Osteoblast (primary cell): Measurements from ENCODE around the gene ITGB2. TPM values are rescaled to one million over a fixed set of nuclear protein-coding genes. Genes with fewer than 3 reads are reported as not detected.
A peak's percentile ranks its signal among the peaks of the same experiment; 100 is the strongest.

ENCODE experiments used
- DNase-seq: peaks from one replicate; pipeline ENCODE4 v3.0.0; 2011; ENCODE audit warnings: low spot score, mixed read lengths; ENCODE audit not compliant: insufficient read length; ENCODE audit errors: missing footprints
- H2AFZ ChIP-seq: 2 replicates; pipeline ENCODE4 v1.6.0; 2011; ENCODE audit warnings: mild to moderate bottlenecking, low read length
- H3K27ac ChIP-seq: 2 replicates; pipeline ENCODE4 v1.5.1; 2011; ENCODE audit warnings: mild to moderate bottlenecking, low read depth, low read length, moderate library complexity
- H3K27me3 ChIP-seq: 2 replicates; pipeline ENCODE4 v1.6.0; 2012; ENCODE audit warnings: mild to moderate bottlenecking, control low read depth, inconsistent platforms, low read length, moderate library complexity; ENCODE audit not compliant: insufficient read depth
- H3K36me3 ChIP-seq: 2 replicates; pipeline ENCODE4 v1.5.1; 2011; ENCODE audit warnings: mild to moderate bottlenecking, low read length, control low read depth, moderate library complexity; ENCODE audit not compliant: insufficient read depth
- H3K4me1 ChIP-seq: 2 replicates; pipeline ENCODE4 v1.5.1; 2011; ENCODE audit warnings: mild to moderate bottlenecking, low read length, control low read depth, moderate library complexity; ENCODE audit not compliant: insufficient read depth
- H3K4me2 ChIP-seq: 2 replicates; pipeline ENCODE4 v1.6.0; 2011; ENCODE audit warnings: mild to moderate bottlenecking, low read length; ENCODE audit not compliant: insufficient read depth
- H3K4me3 ChIP-seq: fragments of 200-600 bp; sonication (generic); 3 replicates; pipeline ENCODE4 v1.5.1; 2012; ENCODE audit warnings: mild to moderate bottlenecking, low read length, inconsistent platforms; ENCODE audit not compliant: insufficient read depth
- H3K79me2 ChIP-seq: 2 replicates; pipeline ENCODE4 v1.6.0; 2012; ENCODE audit warnings: mild to moderate bottlenecking, low read length, control low read depth, inconsistent platforms; ENCODE audit not compliant: insufficient read depth
- H3K9me3 ChIP-seq: 2 replicates; pipeline ENCODE4 v1.5.1; 2011; ENCODE audit warnings: low read depth, low read length, control low read depth
- H4K20me1 ChIP-seq: 2 replicates; pipeline ENCODE4 v1.6.0; 2012; ENCODE audit warnings: mild to moderate bottlenecking, low read length, control low read depth; ENCODE audit not compliant: insufficient read depth
- CTCF ChIP-seq: IDR thresholded peaks from 2 replicates; pipeline ENCODE4 v1.5.1; 2011; ENCODE audit warnings: mild to moderate bottlenecking, low read depth, low read length, moderate library complexity; ENCODE audit errors: extremely low read depth
- total RNA-seq: library from RNA; depleted of rRNA; stranded (reverse); fragments of >200 nt; gene quantifications from 2 replicates; pipeline ENCODE4 v1.2.3, GENCODE V29; 2012

ITGB2 gene
- total RNA-seq, 1 donor: 15.2 TPM

- DNase-seq: peak; percentile 50
- no peak for TF ChIP-seq CTCF
- Histone ChIP-seq H3K9me3 (no peaks in the 10 kb centered on the region), H3K27ac (no peak overlapping the region), H3K4me3 (no peak overlapping the region), H3K4me2 (no peak overlapping the region), H3K36me3 (no peaks in the 10 kb centered on the region), H3K79me2 (no peaks in the 10 kb centered on the region), H3K4me1 (peaks cover under 1% of the 10 kb centered on the region), H2AFZ (no peak overlapping the region), H4K20me1 (no peaks in the 10 kb centered on the region), H3K27me3 (no peaks in the 10 kb centered on the region)
Observed at GRCh38 chr21:44902268-44903049, 18.2 kb downstream of the ITGB2 start.

- Histone ChIP-seq H3K9me3 (no peaks in the 10 kb centered on the region), H3K4me2 (no peak overlapping the region), H3K79me2 (no peaks in the 10 kb centered on the region), H3K27me3 (no peaks in the 10 kb centered on the region), H3K27ac (no peak overlapping the region), H2AFZ (no peak overlapping the region), H4K20me1 (no peaks in the 10 kb centered on the region), H3K4me1 (no peaks in the 10 kb centered on the region), H3K36me3 (no peaks in the 10 kb centered on the region), H3K4me3 (no peak overlapping the region)
- TF ChIP-seq CTCF: no peak
- DNase-seq: peak; percentile 57
Observed at GRCh38 chr21:44901391-44902074, 19.2 kb downstream of the ITGB2 start.

- no peak overlapping the region for H3K4me2 ChIP-seq
- H3K36me3 ChIP-seq: no peaks in the 10 kb centered on the region
- no peaks in the 10 kb centered on the region for H3K4me1 ChIP-seq
- H3K9me3 ChIP-seq: no peaks in the 10 kb centered on the region
- peak; percentile 54 for DNase-seq
- no peak for TF ChIP-seq CTCF
- H3K79me2 ChIP-seq: no peaks in the 10 kb centered on the region
- H3K27me3 ChIP-seq: no peaks in the 10 kb centered on the region
- no peak overlapping the region for H2AFZ ChIP-seq
- H3K4me3 ChIP-seq: no peak overlapping the region
- no peak overlapping the region for H3K27ac ChIP-seq
- H4K20me1 ChIP-seq: no peaks in the 10 kb centered on the region
Observed at GRCh38 chr21:44900559-44901251, 20.0 kb downstream of the ITGB2 start.
